Stimulated activated memory B cell treated with anti-CD40 and anti-IgM and Interleukin-4, amounts not matched to agents 10 μg/mL and 1 μg/mL and 100 μg/mL, for 72 hours (primary cell): ENCODE results near the gene ZNF135.

Experiments used
- ATAC-seq: fragments of 150-1000 bp; cut with Tn5 transposase; 2 replicates; pipeline ENCODE4 v1.10.0; 2021
- H3K27ac Mint-ChIP-seq: one replicate; pipeline ENCODE4 v1.8.0; 2022; ENCODE audit warnings: mild to moderate bottlenecking, mixed read lengths
- H3K27me3 Mint-ChIP-seq: one replicate; pipeline ENCODE4 v1.8.0; 2022; ENCODE audit warnings: mixed read lengths
- H3K36me3 Mint-ChIP-seq: one replicate; pipeline ENCODE4 v1.8.0; 2022; ENCODE audit warnings: mixed read lengths
- H3K4me1 Mint-ChIP-seq: one replicate; pipeline ENCODE4 v1.8.0; 2022; ENCODE audit warnings: mixed read lengths
- H3K4me3 Mint-ChIP-seq: one replicate; pipeline ENCODE4 v1.8.0; 2022; ENCODE audit warnings: mild to moderate bottlenecking, moderate library complexity, mixed read lengths
- H3K9me3 Mint-ChIP-seq: one replicate; pipeline ENCODE4 v1.8.0; 2022; ENCODE audit warnings: mixed read lengths

ZNF135 gene

GRCh38 chr19:58097349-58097748 lies 38.3 kb downstream of the ZNF135 start:
- peak overlapping the region; percentile 99 for H3K27ac Mint-ChIP-seq

DNA sequence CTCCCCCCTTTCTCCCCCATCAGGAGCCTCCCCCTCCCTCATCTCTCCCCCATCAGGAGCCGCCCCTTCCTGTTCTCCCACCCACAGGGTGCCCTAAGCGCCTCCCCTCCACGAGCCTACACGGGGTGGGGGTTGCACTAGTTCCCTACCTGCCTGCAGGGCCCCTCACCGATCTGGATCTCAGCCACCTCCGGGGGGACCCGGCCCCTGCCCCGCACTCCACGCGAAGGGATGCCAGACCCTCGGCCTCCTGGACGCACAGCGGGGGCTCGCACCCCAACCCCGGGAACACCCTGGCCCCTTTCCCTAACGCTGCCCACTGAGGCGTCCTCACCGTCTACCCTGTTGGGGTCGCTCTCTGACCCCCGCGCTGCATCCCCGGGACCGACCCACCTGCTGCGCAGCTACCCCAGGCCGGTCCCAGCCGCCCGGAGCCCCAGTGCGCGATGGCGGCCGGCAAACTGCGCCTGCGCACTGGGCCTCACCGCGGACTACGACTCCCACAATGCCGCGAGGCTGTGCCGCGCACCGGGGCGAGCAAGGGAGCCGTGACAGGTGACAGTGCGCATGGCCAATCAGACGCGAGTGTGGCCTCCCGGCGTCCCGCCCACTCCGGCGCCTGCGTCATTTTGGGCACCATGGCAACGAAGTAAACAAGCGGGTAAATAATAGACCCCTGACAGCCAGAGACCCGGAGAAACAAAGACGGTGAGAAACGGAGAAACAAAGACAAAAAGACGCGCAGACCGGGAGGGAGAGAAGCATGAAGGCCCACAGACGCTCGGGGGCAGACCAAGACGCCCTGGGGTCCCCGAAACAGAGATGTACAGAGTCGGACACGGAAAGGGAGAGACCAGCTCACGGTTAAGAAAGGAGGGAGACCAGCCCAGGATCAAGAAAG lies 38.9 kb downstream of the ZNF135 start, which contains the start of gene ZSCAN18:
ZSCAN18 (minus strand) TSS at position 451 of the 901 bp plus-strand sequence. CDS start 7,964 bp downstream, outside the sequence.
- H3K9me3 Mint-ChIP-seq = peaks cover 12% of the 10 kb centered on the region
- H3K27ac Mint-ChIP-seq = peak within 1 kb of the TSS; percentile 99
- H3K4me1 Mint-ChIP-seq = peaks cover 30% of the 10 kb centered on the region
- peak; percentile 98 for ATAC-seq
- no peaks in the 10 kb centered on the region for H3K27me3 Mint-ChIP-seq
- H3K4me3 Mint-ChIP-seq = peak within 1 kb of the TSS; percentile 84
- H3K36me3 Mint-ChIP-seq = peaks cover 37% of the 10 kb centered on the region

More at GRCh38 chr19:58097349-58097748, 38.3 kb downstream of the ZNF135 start:
- H3K4me1 Mint-ChIP-seq = peaks cover 30% of the 10 kb centered on the region
- no peaks in the 10 kb centered on the region for H3K27me3 Mint-ChIP-seq
- H3K4me3 Mint-ChIP-seq = peak overlapping the region; percentile 84
- peaks cover 14% of the 10 kb centered on the region for H3K9me3 Mint-ChIP-seq
- ATAC-seq = no peak
- H3K36me3 Mint-ChIP-seq = peaks cover 40% of the 10 kb centered on the region

DNA sequence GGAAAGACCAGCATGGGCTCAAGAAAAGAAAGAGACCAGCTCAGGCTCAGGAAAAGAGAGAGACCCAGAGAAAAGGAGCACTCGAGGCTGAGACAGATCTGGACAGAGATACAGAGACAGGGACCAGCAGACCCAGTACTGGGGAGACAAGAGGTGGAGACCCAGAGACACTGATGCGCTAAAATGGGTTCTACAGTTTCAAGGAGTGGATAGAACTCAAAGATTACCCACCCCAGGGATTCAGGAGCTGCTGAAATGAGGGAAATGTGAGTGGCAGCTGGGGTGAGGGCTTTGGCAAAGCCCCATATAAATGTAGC lies 39.6 kb downstream of the ZNF135 start:
- peaks cover 13% of the 10 kb centered on the region for H3K9me3 Mint-ChIP-seq
- ATAC-seq = peak; percentile 2

GRCh38 chr19:58107778-58108545 lies 48.9 kb downstream of the ZNF135 start:
- Mint-ChIP-seq H3K4me1 (no peaks in the 10 kb centered on the region), H3K27me3 (peaks cover 10% of the 10 kb centered on the region), H3K27ac (no peak overlapping the region), H3K4me3 (no peak overlapping the region), H3K36me3 (peaks cover 16% of the 10 kb centered on the region), H3K9me3 (peaks cover 24% of the 10 kb centered on the region)
- ATAC-seq = no peak

More for the DNA sequence above, 39.6 kb downstream of the ZNF135 start:
- Mint-ChIP-seq H3K27ac (peak overlapping the region; percentile 99), H3K4me3 (peak overlapping the region; percentile 84), H3K36me3 (peaks cover 34% of the 10 kb centered on the region), H3K27me3 (no peaks in the 10 kb centered on the region), H3K4me1 (peaks cover 30% of the 10 kb centered on the region)

GRCh38 chr19:58108546-58108817 lies 49.4 kb downstream of the ZNF135 start:
- Mint-ChIP-seq H3K27me3 (peaks cover 10% of the 10 kb centered on the region), H3K4me1 (no peaks in the 10 kb centered on the region), H3K27ac (no peak overlapping the region), H3K4me3 (no peak overlapping the region), H3K9me3 (peaks cover 20% of the 10 kb centered on the region), H3K36me3 (peaks cover 14% of the 10 kb centered on the region)
- ATAC-seq = no peak

GRCh38 chr19:58117841-58118575 lies 58.9 kb downstream of the ZNF135 start:
- peaks cover 33% of the 10 kb centered on the region for H3K36me3 Mint-ChIP-seq
- peaks cover 14% of the 10 kb centered on the region for H3K27me3 Mint-ChIP-seq
- H3K9me3 Mint-ChIP-seq = peaks cover 45% of the 10 kb centered on the region
- no peak overlapping the region for H3K4me3 Mint-ChIP-seq
- H3K4me1 Mint-ChIP-seq = no peaks in the 10 kb centered on the region
- no peak overlapping the region for H3K27ac Mint-ChIP-seq
- no peak for ATAC-seq

GRCh38 chr19:58118979-58119733 lies 60.1 kb downstream of the ZNF135 start:
- no peak overlapping the region for H3K4me3 Mint-ChIP-seq
- no peak overlapping the region for H3K27ac Mint-ChIP-seq
- peaks cover 37% of the 10 kb centered on the region for H3K36me3 Mint-ChIP-seq
- peaks cover 14% of the 10 kb centered on the region for H3K27me3 Mint-ChIP-seq
- H3K4me1 Mint-ChIP-seq = no peaks in the 10 kb centered on the region
- H3K9me3 Mint-ChIP-seq = peaks cover 54% of the 10 kb centered on the region
- no peak for ATAC-seq
